GM18873 (cell line): Measurements from ENCODE around the gene ATP6V0E1.
"Not testable (repeated sequence)": the region's sequence is repeated elsewhere in the genome, so short reads cannot be mapped to it uniquely, and the experiment has no call there.

Source experiments
- ATAC-seq: cut with Tn5 transposase; IDR thresholded peaks from one replicate; pipeline ENCODE4 v1.9.1; 2021; ENCODE audit warnings: mild to moderate bottlenecking, moderate library complexity, moderate number of reproducible peaks; ENCODE audit not compliant: unreplicated experiment, low FRiP score

The ATP6V0E1 gene

DNA sequence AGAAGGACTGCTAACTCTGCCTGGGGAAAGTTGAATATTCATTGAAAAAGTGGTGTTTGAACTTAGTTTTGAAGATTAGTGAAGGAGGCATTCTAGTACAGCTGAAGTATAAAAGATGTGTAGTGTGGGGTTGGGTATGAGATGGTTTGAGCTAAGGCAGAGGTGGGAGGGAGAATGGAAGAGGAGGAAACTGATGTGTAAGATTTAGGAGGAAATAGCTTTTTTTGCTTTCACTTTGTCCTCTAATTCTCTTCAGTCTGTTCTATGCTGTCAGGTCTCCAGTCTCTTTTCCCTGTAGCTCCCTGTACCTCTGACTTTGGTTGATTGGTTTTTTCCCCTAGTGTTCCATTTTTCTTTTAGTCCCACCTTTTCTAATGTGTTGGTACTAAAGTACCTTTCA lies 81.6 kb downstream of the ATP6V0E1 start:
- no peak for ATAC-seq

GRCh38 chr5:173069671-173070070 lies 86.1 kb downstream of the ATP6V0E1 start:
- no peak for ATAC-seq

- no peak for ATAC-seq
These were observed 91.7 kb downstream of the ATP6V0E1 start for GRCh38 chr5:173075137-173075843.

GRCh38 chr5:173075970-173076369 lies 92.4 kb downstream of the ATP6V0E1 start:
- no peak for ATAC-seq

DNA sequence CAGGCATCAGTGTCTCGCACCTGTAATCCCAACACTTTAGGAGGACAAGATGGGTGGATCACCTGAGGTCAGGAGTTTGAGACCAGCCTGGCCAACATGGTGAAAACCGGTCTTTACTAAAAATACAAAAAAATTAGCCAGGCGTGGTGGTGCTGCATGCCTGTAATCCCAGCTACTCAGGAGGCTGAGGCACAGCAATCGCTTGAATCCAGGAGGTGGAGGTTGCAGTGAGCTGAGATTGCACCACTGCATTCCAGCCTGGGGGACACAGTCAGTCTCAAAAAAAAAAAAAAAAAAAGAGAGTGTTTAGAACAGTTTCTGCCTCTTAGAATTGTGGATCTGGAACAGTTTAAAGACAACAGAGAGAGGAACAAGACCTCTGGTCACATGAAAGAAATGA lies 92.9 kb downstream of the ATP6V0E1 start:
- not testable (repeated sequence) for ATAC-seq

DNA sequence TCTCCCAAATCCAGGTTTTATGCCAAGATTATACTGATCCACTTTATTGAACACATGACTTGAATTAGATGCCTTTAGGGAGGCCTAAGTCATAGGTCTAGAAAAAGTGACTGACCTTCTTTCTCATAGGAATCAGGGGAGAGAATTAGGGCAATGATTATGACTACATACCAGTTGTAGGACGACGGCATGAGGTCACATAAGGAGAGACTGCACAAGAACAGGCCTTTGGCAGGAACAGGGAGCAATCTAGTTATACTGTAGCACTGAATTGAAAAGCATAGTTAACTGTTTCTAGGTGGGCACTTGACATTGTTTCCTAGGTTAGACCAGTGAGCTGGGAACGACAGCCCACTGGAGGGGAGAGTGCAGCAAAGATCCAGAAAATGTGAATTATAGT lies 95.3 kb downstream of the ATP6V0E1 start:
- ATAC-seq = no peak
